HG03097 (cell line): ENCODE data around the gene ADAMTSL4.
"Not testable (repeated sequence)": the region's sequence is repeated elsewhere in the genome, so short reads cannot be mapped to it uniquely, and the experiment has no call there.

Experiments
- ATAC-seq: cut with Tn5 transposase; IDR thresholded peaks from one replicate; pipeline ENCODE4 v1.9.1; 2021; ENCODE audit not compliant: unreplicated experiment, low FRiP score

ADAMTSL4 gene

GRCh38 chr1:150579945-150580642 is 30.9 kb downstream of the ADAMTSL4 start:
- no peak for ATAC-seq

DNA sequence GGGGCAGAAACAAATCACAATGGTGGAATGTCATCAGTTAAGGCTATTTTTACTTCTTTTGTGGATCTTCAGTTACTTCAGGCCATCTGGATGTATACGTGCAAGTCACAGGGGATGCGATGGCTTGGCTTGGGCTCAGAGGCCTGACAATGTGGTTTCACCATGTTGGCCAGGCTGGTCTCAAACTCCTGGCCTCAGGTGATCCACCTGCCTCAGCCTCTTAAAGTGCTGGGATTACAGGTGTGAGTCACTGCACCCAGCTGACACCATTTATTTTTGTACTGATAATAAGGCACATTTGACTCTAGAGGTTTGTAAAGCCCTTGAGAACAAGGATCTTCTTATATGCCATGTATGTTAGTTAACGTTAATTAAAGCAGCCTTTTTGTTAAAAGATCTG is 31.8 kb downstream of the ADAMTSL4 start:
- ATAC-seq = not testable (repeated sequence)

DNA sequence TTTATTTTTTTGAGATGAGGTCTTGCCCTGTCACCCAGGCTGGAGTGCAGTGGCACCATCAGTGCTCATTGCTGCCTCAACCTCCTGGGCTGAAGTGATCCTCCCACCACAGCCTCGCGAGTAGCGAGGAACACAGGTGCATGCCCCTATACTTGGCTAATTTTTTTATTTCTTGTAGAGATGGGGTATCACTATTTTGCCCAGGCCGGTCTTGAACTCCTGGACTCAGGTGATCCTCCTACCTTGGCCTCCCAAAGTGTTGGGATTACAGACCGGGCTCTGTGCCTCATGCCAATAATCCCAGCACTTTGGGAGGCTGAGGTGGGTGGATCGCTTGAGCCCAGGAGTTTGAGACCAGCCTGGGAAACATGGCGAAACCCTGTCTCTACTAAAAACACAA is 32.2 kb downstream of the ADAMTSL4 start:
- not testable (repeated sequence) for ATAC-seq

DNA sequence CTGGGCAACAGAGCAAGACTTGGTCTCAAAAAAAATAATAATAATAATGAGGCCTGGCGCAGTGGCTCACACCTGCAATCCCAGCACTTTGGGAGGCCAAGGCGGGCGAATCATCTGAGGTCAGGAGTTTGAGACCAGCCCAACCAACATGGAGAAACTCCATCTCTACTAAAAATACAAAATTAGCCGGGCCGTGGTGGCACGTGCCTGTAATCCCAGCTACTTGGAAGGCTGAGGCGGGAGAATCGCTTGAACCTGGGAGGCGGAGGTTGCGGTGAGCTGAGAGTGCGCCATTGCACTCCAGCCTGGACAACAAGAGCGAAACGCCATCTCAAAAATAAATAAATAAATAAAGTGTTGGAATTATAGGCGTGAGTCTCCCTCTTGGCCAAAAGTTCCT is 32.8 kb downstream of the ADAMTSL4 start:
- not testable (repeated sequence) for ATAC-seq

GRCh38 chr1:150582371-150582770 is 33.2 kb downstream of the ADAMTSL4 start:
- no peak for ATAC-seq

DNA sequence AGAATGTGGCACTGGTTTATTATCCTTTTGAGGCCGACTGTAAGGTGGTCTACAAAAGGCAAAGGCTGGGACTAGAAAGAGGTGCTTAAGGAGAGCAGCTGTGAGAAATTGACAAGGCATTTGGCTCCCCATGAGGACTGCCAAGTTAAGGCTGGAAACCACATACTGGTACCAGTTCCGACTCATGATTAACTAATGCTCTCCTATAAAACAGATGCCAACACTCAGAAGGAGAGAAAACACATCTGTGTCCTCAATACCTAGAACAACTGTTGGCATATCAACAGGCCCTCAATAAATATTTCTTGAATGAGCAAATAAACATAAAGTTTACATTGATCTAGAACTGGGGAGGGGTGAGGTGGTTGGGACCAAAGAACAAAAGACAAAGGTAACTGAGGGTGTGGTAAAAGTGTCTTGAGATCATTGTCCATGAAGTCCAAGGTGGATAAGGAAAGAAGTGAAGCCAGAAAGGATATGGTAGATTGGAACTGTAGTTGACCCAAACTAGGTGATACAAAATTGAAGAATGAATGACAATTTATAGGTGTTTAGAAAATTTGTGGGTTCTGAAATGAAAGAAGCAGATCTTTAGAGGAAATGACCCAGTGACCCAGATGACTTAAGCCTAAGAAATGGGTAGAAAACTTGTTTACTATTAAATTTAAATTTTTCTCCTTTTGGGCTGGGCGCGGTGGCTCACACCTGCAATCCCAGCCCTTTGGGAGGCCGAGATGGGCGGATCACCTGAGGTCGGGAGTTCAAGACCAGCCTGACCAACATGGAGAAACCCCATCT is 47.1 kb downstream of the ADAMTSL4 start:
- ATAC-seq = no peak

DNA sequence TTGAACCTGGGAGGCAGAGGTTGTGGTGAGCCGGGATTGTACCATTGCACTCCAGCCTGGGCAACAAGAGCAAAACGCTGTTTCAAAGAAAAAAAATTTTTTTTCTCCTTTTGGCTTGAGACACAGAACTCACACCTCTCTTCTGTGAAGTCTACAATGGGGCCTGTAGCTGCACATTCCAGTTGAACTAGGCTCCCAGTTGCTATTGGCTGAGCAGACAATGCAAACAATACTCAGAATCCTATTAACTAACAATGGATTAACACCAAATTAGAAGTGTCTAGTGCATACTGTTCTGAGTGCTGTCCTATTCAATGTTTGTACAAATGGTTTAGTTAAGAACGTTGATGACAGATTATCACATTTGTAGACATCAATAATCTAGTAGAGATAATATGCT is 47.8 kb downstream of the ADAMTSL4 start:
- no peak for ATAC-seq

- not testable (repeated sequence) for ATAC-seq
Observed at GRCh38 chr1:150598346-150598745, 49.1 kb downstream of the ADAMTSL4 start.

DNA sequence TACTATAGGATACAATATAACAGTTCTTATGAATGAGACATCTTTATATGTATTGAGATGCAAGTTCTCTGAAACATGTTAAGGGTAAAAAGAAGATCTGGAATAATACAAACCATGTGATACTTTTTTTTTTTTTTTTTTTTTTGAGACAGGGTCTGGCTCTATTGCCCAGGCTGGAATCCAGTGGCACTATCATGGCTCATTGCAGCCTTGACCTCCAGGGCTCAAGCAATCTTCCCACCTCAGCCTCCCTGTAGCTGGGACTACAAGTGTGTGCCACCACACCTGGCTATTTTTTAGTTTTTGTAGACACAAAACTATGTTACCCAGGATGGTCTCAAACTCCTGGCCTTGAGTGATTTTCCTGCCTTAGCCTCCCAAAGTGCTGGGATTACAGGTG is 52.3 kb downstream of the ADAMTSL4 start:
- no peak for ATAC-seq

DNA sequence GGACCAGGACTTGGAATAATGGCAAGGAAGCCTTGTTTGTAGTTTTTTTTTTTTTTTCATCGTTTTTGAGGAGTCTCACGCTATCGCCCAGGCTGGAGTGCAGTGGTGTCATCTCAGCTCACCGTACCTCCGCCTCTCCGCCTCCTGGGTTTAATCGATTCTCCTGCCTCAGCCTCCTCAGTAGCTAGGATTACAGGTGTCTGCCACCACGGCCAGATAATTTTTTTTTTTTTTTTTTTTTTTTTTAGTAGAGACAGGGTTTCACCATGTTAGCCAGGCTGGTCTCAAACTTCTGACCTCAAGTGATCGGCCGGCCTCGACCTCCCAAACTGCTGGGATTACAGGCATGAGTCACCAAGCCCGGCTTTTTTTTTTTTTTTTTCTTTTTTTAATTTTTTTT is 53.2 kb downstream of the ADAMTSL4 start:
- not testable (repeated sequence) for ATAC-seq

DNA sequence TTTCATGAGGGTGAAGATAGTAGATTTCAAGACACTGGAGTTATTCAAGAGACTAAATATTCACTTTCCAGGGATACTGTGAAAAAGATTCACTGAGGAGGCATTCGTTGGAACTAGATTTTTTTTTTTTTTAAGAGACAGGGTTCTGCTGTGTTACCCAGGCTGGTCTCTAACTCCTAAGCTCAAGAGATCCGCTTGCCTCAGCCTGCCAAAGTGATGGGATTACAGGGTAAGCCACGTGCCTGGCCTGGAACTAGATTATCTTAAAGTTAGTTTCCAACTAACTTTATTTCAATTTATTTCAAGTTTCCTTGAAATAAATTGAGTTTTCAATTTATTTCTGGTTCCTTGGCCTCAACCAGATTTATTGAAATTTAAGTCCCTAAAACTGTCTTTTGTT is 54.5 kb downstream of the ADAMTSL4 start:
- no peak for ATAC-seq

- ATAC-seq = no peak
Observed at GRCh38 chr1:150604226-150604588, 55.0 kb downstream of the ADAMTSL4 start.

- ATAC-seq = not testable (repeated sequence)
Observed at GRCh38 chr1:150605451-150605731, 56.2 kb downstream of the ADAMTSL4 start.

DNA sequence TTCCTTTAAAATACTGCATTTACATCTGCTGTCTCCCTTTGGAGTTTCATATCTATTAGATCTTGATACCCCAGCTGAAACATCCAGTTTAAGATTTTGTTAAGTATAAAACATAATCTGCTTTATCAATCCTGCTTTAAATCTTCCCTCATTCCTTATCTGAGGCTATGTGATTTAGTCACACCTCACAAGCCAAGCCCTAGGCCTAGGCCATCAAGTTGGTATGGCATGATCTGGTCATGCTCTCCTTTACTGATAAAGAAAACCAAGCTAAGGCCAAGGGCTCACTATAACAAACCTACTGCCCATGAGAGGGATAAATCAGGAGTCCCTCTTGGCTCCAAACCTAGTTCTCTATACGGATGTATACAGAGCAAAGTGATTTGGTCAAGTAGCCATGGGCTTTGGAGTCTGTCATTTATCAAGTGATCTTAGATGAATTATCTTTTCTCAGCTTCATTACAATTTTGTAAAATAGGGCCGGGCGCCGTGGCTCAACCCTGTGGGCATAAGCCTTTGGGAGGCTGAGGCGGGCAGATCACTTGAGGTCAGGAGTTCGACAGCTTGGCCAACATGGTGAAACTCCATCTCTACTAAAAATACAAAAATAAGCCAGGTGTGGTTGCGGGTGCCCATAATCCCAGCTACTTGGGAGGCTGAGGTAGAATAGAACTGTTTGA is 57.4 kb downstream of the ADAMTSL4 start:
- ATAC-seq = no peak

GRCh38 chr1:150609732-150610131 is 60.5 kb downstream of the ADAMTSL4 start:
- ATAC-seq = no peak
